A549 (cell line): ENCODE results near the gene TYW1B. TPM values are rescaled to one million over a fixed set of nuclear protein-coding genes. Genes with fewer than 3 reads are reported as not detected.
"Not testable (repeated sequence)": the region's sequence is repeated elsewhere in the genome, so short reads cannot be mapped to it uniquely, and the experiment has no call there.

Source experiments
- ATAC-seq, 2 experiments: fragments of 200-7000 bp in 1 of 2; fragments of >200 bp in 1 of 2; cut with Nextera tagmentation in 1 of 2; cut with Tn5 transposase in 1 of 2; 3 replicates each; pipeline versions ENCODE4 v1.8.0 to v1.9.1; 2018 to 2020; ENCODE audit warnings: mild to moderate bottlenecking in 1 of 2, moderate library complexity in 1 of 2
- CTCF ChIA-PET: fragments of 300-600 bp; sonication (Branson Sonifier 250); formaldehyde crosslinking; extraction: SDS; loops from one replicate; lab custom pipeline; 2021; ENCODE audit warnings: antibody characterized with exemption, inconsistent platforms; lab: Yijun Ruan, JAX
- POLR2A ChIA-PET: fragments of 350-600 bp; formaldehyde crosslinking; extraction: SDS; loops from one replicate; lab custom pipeline; 2021; ENCODE audit warnings: antibody characterized with exemption, inconsistent platforms; lab: Yijun Ruan, JAX
- DNase-seq, 2 experiments: peaks; one replicate each; pipeline versions ENCODE4 v3.0.0 to v3.0.0-alpha.2; 2011 to 2016; ENCODE audit warnings: low read depth in 1 of 2, low spot score in 1 of 2
- FAIRE-seq: peaks from 2 replicates; lab custom pipeline; 2011; peaks lifted over from hg19 to GRCh38; lab: Jason Lieb, UNC
- H3K27ac ChIP-seq, 2 experiments: fragments of >200 bp; sonication (Bioruptor Twin); formaldehyde crosslinking; 3 replicates each; pipeline ENCODE4 v1.5.1; 2016 to 2017
- H3K4me1 ChIP-seq: fragments of >200 bp; sonication (Bioruptor Twin); formaldehyde crosslinking; 3 replicates; pipeline ENCODE4 v1.6.1; 2016
- H3K4me2 ChIP-seq: fragments of >200 bp; sonication (Bioruptor Twin); formaldehyde crosslinking; 3 replicates; pipeline ENCODE4 v1.6.1; 2016
- H3K4me3 ChIP-seq: fragments of >200 bp; sonication (Bioruptor Twin); formaldehyde crosslinking; 3 replicates; pipeline ENCODE4 v1.5.1; 2016
- H3K9me3 ChIP-seq: fragments of >200 bp; sonication (Bioruptor Twin); formaldehyde crosslinking; 3 replicates; pipeline ENCODE4 v1.6.1; 2016
- ATOH8 ChIP-seq: fragments of 250-450 bp; sonication (Bioruptor Pico); IDR thresholded peaks from 2 replicates; pipeline ENCODE4 v1.5.0; 2020; ENCODE audit warnings: low read depth, mild to moderate bottlenecking, moderate library complexity
- BCL3 ChIP-seq: fragments of >200 bp; sonication (Bioruptor Twin); formaldehyde crosslinking; IDR thresholded peaks from 3 replicates; pipeline ENCODE4 v1.6.1; 2016
- CHD4 ChIP-seq: fragments of 200-600 bp; sonication (generic); IDR thresholded peaks from 2 replicates; pipeline ENCODE4 v1.6.1; 2016; ENCODE audit warnings: antibody characterized with exemption, mild to moderate bottlenecking, borderline replicate concordance
- EHF ChIP-seq: fragments of 250-450 bp; sonication (Bioruptor Pico); IDR thresholded peaks from 2 replicates; pipeline ENCODE4 v1.5.0; 2020; ENCODE audit warnings: mild to moderate bottlenecking
- ELK1 ChIP-seq: fragments of 150-350 bp; IDR thresholded peaks from 2 replicates; pipeline ENCODE4 v1.6.1; 2014; ENCODE audit warnings: low read depth, mild to moderate bottlenecking, low read length
- FOSB ChIP-seq: fragments of 250-450 bp; sonication (Bioruptor Pico); IDR thresholded peaks from 2 replicates; pipeline ENCODE4 v1.5.0; 2020; ENCODE audit warnings: mild to moderate bottlenecking, moderate library complexity
- FOSL2 ChIP-seq, 2 experiments: fragments of 450-650 bp in 1 of 2; fragments of >200 bp in 1 of 2; sonication (Bioruptor Twin) in 1 of 2; formaldehyde crosslinking; IDR thresholded peaks; 2 replicates each; pipeline versions ENCODE4 v1.5.0 to v1.6.1; 2016 to 2020; ENCODE audit warnings: mild to moderate bottlenecking in 1 of 2, moderate library complexity in 1 of 2
- GATA3 ChIP-seq: IDR thresholded peaks from 2 replicates; pipeline ENCODE4 v1.6.1; 2012; ENCODE audit warnings: borderline replicate concordance
- HES2 ChIP-seq: fragments of >200 bp; sonication (Bioruptor Twin); formaldehyde crosslinking; IDR thresholded peaks from 2 replicates; pipeline ENCODE4 v1.6.1; 2016
- RAD21 ChIP-seq, 2 experiments: fragments of >200 bp in 1 of 2; sonication (Bioruptor Twin) in 1 of 2; formaldehyde crosslinking in 1 of 2; IDR thresholded peaks in 1 of 2; conservative IDR thresholded peaks in 1 of 2; 2 replicates in 1 of 2; 3 replicates in 1 of 2; pipeline ENCODE4 v1.6.1; 2012 to 2018; ENCODE audit warnings: inconsistent platforms in 1 of 2
- RFX5 ChIP-seq: fragments of 450-650 bp; IDR thresholded peaks from 2 replicates; pipeline ENCODE4 v1.7.1; 2014; ENCODE audit warnings: antibody characterized with exemption, mild to moderate bottlenecking, moderate library complexity
- WGBS: methylation state at CpG from one replicate; pipeline ENCODE4 v1.1.6; 2017; ENCODE audit errors: missing lambda C conversion rate; 5-methylcytosine and 5-hydroxymethylcytosine counted together
- polyA plus RNA-seq, 4 experiments: library from polyadenylated mRNA; depleted of rRNA in 3 of 4; stranded (reverse); fragments of >200 nt; fragmentation: RNase III in 1 of 4; extraction: RNeasy Plus Mini Kit Qiagen cat#74134 plus additional on column Dnase treatment in 1 of 4; gene quantifications; 2 replicates in 3 of 4; 3 replicates in 1 of 4; pipeline ENCODE4 v1.2.3, GENCODE V29; 2011 to 2017

TYW1B gene
- polyA plus RNA-seq, 2 of the 4 experiments (the other 2 are of a cell fraction) = 2.7 to 4.6 TPM

- CTCF ChIA-PET, H3K27ac ChIP-seq, H3K4me1 ChIP-seq, DNase-seq, POLR2A ChIA-PET, H3K9me3 ChIP-seq, FAIRE-seq, H3K4me2 ChIP-seq, H3K4me3 ChIP-seq: not testable (repeated sequence)
- WGBS = 56% methylated on average over 8 of the region's 9 CpGs
- peak in 1 of 2 experiments; percentile 34; a peak in 4 of 6 replicates for ATAC-seq
Measured at GRCh38 chr7:72546586-72547237, 281.3 kb downstream of the TYW1B start.

GRCh38 chr7:72544531-72544930 lies 283.5 kb downstream of the TYW1B start:
- DNase-seq, H3K4me1 ChIP-seq, CTCF ChIA-PET, ATAC-seq, POLR2A ChIA-PET, H3K9me3 ChIP-seq, H3K4me3 ChIP-seq, FAIRE-seq, H3K27ac ChIP-seq, H3K4me2 ChIP-seq: not testable (repeated sequence)
- WGBS = 6% methylated on average over 2 of the region's 2 CpGs

- ATAC-seq (no peak), DNase-seq (no peak), FAIRE-seq (no peak)
- Histone ChIP-seq H3K4me1 (no peaks in the 10 kb centered on the region), H3K27ac (no peak overlapping the region), H3K4me3 (no peak overlapping the region), H3K9me3 (no peaks in the 10 kb centered on the region), H3K4me2 (no peak overlapping the region)
- no peak for TF ChIP-seq BCL3
- TF ChIP-seq RFX5 = no peak
- no peak for TF ChIP-seq EHF (CRISPR knock-in tag)
- no peak for TF ChIP-seq CHD4
- TF ChIP-seq ATOH8 (CRISPR knock-in tag) = no peak
- TF ChIP-seq RAD21 (conservative IDR thresholded peaks at IDR 0.05 in 1 of 2, IDR thresholded peaks at IDR 0.05 in 1 of 2) = no peak
- CTCF ChIA-PET = no interaction called here
- POLR2A ChIA-PET = interaction anchor here (0.5 kb wide), 1 partner anchor 641 kb away, joined by 4 read pairs; no protein-coding TSS in a partner anchor
- 47% methylated on average over 2 of the region's 2 CpGs for WGBS
Measured at GRCh38 chr7:72540923-72541322, 287.1 kb downstream of the TYW1B start.

GRCh38 chr7:72540106-72540611 lies 287.8 kb downstream of the TYW1B start:
- Histone ChIP-seq H3K9me3 (no peaks in the 10 kb centered on the region), H3K4me1 (no peaks in the 10 kb centered on the region), H3K4me2 (no peak overlapping the region), H3K4me3 (no peak overlapping the region), H3K27ac (no peak overlapping the region)
- TF ChIP-seq GATA3 (no peak), FOSL2 (IDR thresholded peaks at IDR 0.05) (no peak), FOSL2 (CRISPR knock-in tag; IDR thresholded peaks at IDR 0.05) (no peak), FOSB (no peak), ELK1 (no peak), HES2 (no peak), CHD4 (no peak)
- DNase-seq (no peak), FAIRE-seq (no peak), ATAC-seq (no peak)
- WGBS = 64% methylated on average over 8 of the region's 8 CpGs
- CTCF ChIA-PET = no interaction called here
- POLR2A ChIA-PET = interaction anchor here (0.5 kb wide), 1 partner anchor 642 kb away, joined by 4 read pairs; no protein-coding TSS in a partner anchor
